Smooth muscle cell (in vitro differentiated cells): ENCODE results near the gene ZNF579. TPM values are rescaled to one million over a fixed set of nuclear protein-coding genes. Genes with fewer than 3 reads are reported as not detected.

ENCODE experiments used
- DNase-seq: peaks from one replicate; lab custom pipeline; 2025; ENCODE audit not compliant: unreplicated experiment; lab: John Stamatoyannopoulos, UW
- H2AFZ ChIP-seq: fragments of 200-600 bp; sonication (generic); 2 replicates; pipeline ENCODE4 v1.6.0; 2016; ENCODE audit warnings: antibody characterized with exemption, low read depth, mild to moderate bottlenecking
- H3F3A ChIP-seq: fragments of 200-600 bp; sonication (generic); 2 replicates; pipeline ENCODE4 v1.6.0; 2017; ENCODE audit warnings: antibody characterized with exemption, low read depth
- H3K27ac ChIP-seq: fragments of 200-600 bp; sonication (generic); 2 replicates; pipeline ENCODE4 v1.5.1; 2016; ENCODE audit warnings: low read depth, mild to moderate bottlenecking
- H3K27me3 ChIP-seq: fragments of 200-600 bp; sonication (generic); 2 replicates; pipeline ENCODE4 v1.6.1; 2016; ENCODE audit warnings: low read depth, mild to moderate bottlenecking
- H3K36me3 ChIP-seq: fragments of 200-600 bp; sonication (generic); 2 replicates; pipeline ENCODE4 v1.5.1; 2016; ENCODE audit warnings: low read depth
- H3K4me1 ChIP-seq: fragments of 200-600 bp; sonication (generic); 2 replicates; pipeline ENCODE4 v1.5.1; 2016; ENCODE audit warnings: low read depth
- H3K4me2 ChIP-seq: fragments of 200-600 bp; sonication (generic); 2 replicates; pipeline ENCODE4 v1.6.0; 2016; ENCODE audit warnings: mild to moderate bottlenecking
- H3K4me3 ChIP-seq: fragments of 200-600 bp; sonication (generic); 2 replicates; pipeline ENCODE4 v1.5.1; 2016; ENCODE audit warnings: mild to moderate bottlenecking
- H3K79me2 ChIP-seq: fragments of 200-600 bp; sonication (generic); 2 replicates; pipeline ENCODE4 v1.6.0; 2016; ENCODE audit warnings: low read depth, mild to moderate bottlenecking
- H3K9ac ChIP-seq: fragments of 200-600 bp; sonication (generic); 2 replicates; pipeline ENCODE4 v1.6.0; 2016; ENCODE audit warnings: low read depth
- H3K9me3 ChIP-seq: fragments of 200-600 bp; sonication (generic); replicated peaks from 2 replicates; pipeline ENCODE4 v1.5.1; 2016; ENCODE audit warnings: low read depth
- H4K20me1 ChIP-seq: fragments of 200-600 bp; sonication (generic); 2 replicates; pipeline ENCODE4 v1.6.0; 2016; ENCODE audit warnings: low read depth
- CTCF ChIP-seq: fragments of 200-600 bp; sonication (generic); IDR thresholded peaks from 2 replicates; pipeline ENCODE4 v1.5.1; 2017; ENCODE audit warnings: borderline replicate concordance, mild to moderate bottlenecking, antibody characterized with exemption; ENCODE audit not compliant: insufficient read depth, poor library complexity, severe bottlenecking
- WGBS: methylation state at CpG from one replicate; pipeline ENCODE4 v1.1.7; 2016; ENCODE audit warnings: low lambda C conversion rate; 5-methylcytosine and 5-hydroxymethylcytosine counted together
- polyA plus RNA-seq: library from polyadenylated mRNA; unstranded; fragments of >200 nt; fragmentation: Nextera tagmentation; extraction: Ambion mirVana; gene quantifications from 2 replicates; pipeline ENCODE4 v1.2.1, GENCODE V29; 2016
- total RNA-seq: library from RNA; depleted of rRNA; stranded (reverse); fragments of >200 nt; gene quantifications from 2 replicates; pipeline ENCODE4 v1.2.3, GENCODE V29; 2014

The ZNF579 gene
- total and polyA plus RNA-seq, 2 experiments from 2014 or later: 4.2 to 15.1 TPM

DNA sequence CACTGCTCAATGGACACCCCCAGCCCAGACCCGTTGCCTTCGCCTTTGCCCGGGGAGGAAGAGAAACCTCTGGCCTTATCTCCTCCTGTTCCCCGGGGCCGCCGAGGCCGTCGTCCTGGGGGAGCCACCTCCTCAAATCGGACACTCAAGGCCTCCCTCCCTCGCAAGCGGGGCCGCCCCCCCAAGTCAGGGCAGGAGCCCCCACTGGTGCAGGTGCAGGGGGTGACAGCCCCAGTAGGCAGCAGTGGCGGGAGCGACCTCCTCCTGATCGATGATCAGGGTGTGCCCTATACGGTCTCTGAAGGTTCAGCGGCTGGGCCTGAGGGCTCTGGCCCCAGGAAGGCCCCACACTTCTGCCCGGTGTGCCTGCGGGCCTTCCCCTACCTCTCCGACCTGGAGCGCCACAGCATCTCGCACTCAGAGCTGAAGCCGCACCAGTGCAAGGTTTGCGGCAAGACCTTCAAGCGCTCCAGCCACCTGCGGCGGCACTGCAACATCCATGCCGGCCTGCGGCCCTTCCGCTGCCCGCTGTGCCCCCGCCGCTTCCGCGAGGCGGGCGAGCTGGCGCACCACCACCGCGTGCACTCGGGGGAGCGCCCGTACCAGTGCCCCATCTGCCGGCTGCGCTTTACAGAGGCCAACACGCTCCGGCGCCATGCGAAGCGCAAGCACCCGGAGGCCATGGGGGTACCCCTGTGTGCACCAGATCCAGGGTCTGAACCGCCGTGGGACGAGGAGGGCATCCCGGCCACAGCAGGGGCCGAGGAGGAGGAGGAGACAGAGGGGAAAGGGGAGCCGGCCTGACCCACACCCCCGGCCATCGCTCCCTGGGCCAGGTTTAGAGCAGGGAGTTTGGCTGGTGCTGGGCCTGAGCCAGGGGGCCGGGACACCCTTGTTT is 21.7 kb upstream of the ZNF579 start:
- peaks cover 10% of the 10 kb centered on the region for H4K20me1 ChIP-seq
- peaks cover 11% of the 10 kb centered on the region for H3K79me2 ChIP-seq
- no peak overlapping the region for H2AFZ ChIP-seq
- DNase-seq: no peak
- H3K27ac ChIP-seq: no peak overlapping the region
- TF ChIP-seq CTCF: no peak
- WGBS: 97% methylated on average over 60 of the region's 60 CpGs
- H3K36me3 ChIP-seq: no peaks in the 10 kb centered on the region
- no peaks in the 10 kb centered on the region for H3K27me3 ChIP-seq
- peaks cover 16% of the 10 kb centered on the region for H3K4me1 ChIP-seq
- H3K9ac ChIP-seq: no peak overlapping the region
- no peak overlapping the region for H3K4me3 ChIP-seq
- no peak overlapping the region for H3K4me2 ChIP-seq
- H3F3A ChIP-seq: peaks cover 16% of the 10 kb centered on the region
- no peaks in the 10 kb centered on the region for H3K9me3 ChIP-seq

DNA sequence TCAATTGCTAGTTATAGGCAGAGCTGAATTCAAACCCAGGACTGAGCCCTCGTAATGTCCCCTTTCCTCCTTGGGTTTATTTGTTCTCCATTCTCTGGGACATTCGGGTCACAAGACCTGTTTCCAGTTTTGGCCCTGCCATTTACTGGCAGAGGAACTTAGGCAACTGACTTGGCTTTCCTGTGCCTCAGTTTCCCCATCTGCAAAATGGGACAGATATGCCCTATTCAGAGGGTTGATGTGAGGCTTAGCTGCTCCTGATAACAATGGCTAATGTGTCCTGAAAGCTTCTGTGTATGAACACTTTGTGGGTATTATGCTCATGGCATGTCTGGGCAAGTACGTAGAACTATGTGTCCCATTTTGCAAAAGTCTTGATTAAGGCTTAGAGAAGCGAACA is 20.4 kb upstream of the ZNF579 start:
- TF ChIP-seq CTCF: no peak
- H3K4me2 ChIP-seq: peak overlapping the region; percentile 78
- H3K9me3 ChIP-seq: no peaks in the 10 kb centered on the region
- H3K4me3 ChIP-seq: peak overlapping the region; percentile 94
- H2AFZ ChIP-seq: no peak overlapping the region
- peaks cover 16% of the 10 kb centered on the region for H3F3A ChIP-seq
- no peak overlapping the region for H3K9ac ChIP-seq
- WGBS: 82% methylated on average over 4 of the region's 4 CpGs
- no peak for DNase-seq
- H3K4me1 ChIP-seq: peaks cover 8% of the 10 kb centered on the region
- no peaks in the 10 kb centered on the region for H4K20me1 ChIP-seq
- peak overlapping the region; percentile 96 for H3K27ac ChIP-seq
- H3K36me3 ChIP-seq: no peaks in the 10 kb centered on the region
- H3K79me2 ChIP-seq: no peaks in the 10 kb centered on the region
- H3K27me3 ChIP-seq: no peaks in the 10 kb centered on the region

GRCh38 chr19:55600662-55601028 is 20.0 kb upstream of the ZNF579 start:
- H3K4me1 ChIP-seq: peaks cover 8% of the 10 kb centered on the region
- H3K27ac ChIP-seq: peak overlapping the region; percentile 96
- H2AFZ ChIP-seq: no peak overlapping the region
- H3K9ac ChIP-seq: peak overlapping the region; percentile 96
- no peak for DNase-seq
- H3K79me2 ChIP-seq: no peaks in the 10 kb centered on the region
- peak overlapping the region; percentile 94 for H3K4me3 ChIP-seq
- no peaks in the 10 kb centered on the region for H3K9me3 ChIP-seq
- TF ChIP-seq CTCF: no peak
- peak overlapping the region; percentile 78 for H3K4me2 ChIP-seq
- peaks cover 16% of the 10 kb centered on the region for H3F3A ChIP-seq
- WGBS: 28% methylated on average over 7 of the region's 15 CpGs
- H4K20me1 ChIP-seq: no peaks in the 10 kb centered on the region
- H3K27me3 ChIP-seq: no peaks in the 10 kb centered on the region
- H3K36me3 ChIP-seq: no peaks in the 10 kb centered on the region
